22Rv1 (cell line): Measurements from ENCODE around the gene MAP3K7CL.

ENCODE experiments used
- H3K27ac ChIP-seq: fragments of 450-650 bp; 2 replicates; pipeline ENCODE4 v1.5.1; 2017
- ZFX ChIP-seq: fragments of 450-650 bp; IDR thresholded peaks from 2 replicates; pipeline ENCODE4 v1.6.1; 2017; ENCODE audit warnings: antibody characterized with exemption, borderline replicate concordance
- TF ChIP-seq, protein P1 (sequence below): fragments of 450-650 bp; IDR thresholded peaks from 2 replicates; pipeline ENCODE4 v1.5.1; 2017; ENCODE audit warnings: mild to moderate bottlenecking

Gene MAP3K7CL

DNA sequence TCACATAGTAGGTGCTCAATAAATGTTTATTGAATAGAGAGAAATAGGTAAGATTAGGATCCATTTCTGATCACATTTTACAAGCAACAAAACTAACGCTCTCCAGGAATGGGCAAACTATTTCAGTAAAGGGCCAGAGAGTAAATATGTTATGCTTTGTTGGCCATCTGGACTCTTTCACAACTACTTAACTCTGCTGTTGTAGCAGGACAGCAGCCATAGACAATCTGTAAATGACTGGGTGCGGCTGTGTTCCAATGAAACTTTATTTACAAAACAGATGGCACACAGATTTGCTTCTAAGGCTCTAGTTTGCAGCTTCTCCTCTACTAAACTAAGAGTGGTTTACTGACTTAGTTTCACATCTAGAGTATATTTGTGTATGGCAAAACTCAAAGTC, 85.3 kb downstream of the MAP3K7CL start:
- no peak overlapping the region for H3K27ac ChIP-seq
- TF ChIP-seq, protein P1, sequence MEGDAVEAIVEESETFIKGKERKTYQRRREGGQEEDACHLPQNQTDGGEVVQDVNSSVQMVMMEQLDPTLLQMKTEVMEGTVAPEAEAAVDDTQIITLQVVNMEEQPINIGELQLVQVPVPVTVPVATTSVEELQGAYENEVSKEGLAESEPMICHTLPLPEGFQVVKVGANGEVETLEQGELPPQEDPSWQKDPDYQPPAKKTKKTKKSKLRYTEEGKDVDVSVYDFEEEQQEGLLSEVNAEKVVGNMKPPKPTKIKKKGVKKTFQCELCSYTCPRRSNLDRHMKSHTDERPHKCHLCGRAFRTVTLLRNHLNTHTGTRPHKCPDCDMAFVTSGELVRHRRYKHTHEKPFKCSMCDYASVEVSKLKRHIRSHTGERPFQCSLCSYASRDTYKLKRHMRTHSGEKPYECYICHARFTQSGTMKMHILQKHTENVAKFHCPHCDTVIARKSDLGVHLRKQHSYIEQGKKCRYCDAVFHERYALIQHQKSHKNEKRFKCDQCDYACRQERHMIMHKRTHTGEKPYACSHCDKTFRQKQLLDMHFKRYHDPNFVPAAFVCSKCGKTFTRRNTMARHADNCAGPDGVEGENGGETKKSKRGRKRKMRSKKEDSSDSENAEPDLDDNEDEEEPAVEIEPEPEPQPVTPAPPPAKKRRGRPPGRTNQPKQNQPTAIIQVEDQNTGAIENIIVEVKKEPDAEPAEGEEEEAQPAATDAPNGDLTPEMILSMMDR = no peak
- TF ChIP-seq ZFX = no peak

DNA sequence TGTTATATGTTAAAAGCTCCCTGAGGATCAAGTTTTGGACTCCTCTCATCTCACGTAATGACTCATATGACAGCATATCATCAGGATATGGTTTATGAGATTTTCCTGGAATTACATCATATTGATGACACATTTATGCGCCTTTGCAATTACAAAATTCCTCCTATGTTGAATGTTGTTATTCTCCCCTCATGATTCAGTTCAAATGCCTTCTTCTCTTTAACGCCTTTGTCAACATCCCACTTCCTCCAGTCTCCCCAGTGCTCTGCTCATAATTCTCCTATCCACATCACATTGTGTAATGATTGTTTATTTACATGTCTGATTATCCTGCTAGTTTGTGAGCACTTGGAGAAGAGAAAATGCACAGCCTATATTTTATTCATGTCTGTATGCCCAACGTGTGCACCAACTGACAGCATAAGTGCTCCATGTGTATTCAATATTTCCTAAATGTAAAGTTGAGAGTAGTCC, 87.4 kb downstream of the MAP3K7CL start:
- no peak for TF ChIP-seq ZFX
- TF ChIP-seq, protein P1 = no peak
- H3K27ac ChIP-seq = peak overlapping the region; percentile 45; the same call in 1 of the 2 replicates

DNA sequence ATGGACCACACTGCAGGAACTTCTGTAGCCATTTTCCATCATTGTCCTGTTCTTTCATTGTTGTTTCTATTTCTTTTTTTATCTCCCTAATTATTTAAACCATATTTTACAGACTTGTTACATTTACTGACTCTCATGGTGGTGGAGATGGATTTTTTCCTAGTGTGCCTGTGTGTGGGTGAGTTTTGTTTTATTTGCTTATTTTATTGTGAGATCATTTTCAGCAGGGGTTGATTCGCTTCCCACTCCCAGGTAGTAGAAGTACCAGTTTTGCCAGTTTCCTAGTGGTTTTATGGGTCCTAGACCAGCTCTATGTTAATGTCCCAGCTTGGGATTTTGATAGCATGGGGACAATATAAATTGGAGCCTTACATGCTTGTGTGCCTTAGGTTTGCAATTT, 88.3 kb downstream of the MAP3K7CL start:
- no peak for TF ChIP-seq ZFX
- TF ChIP-seq, protein P1 = no peak
- H3K27ac ChIP-seq = peak overlapping the region; percentile 45

DNA sequence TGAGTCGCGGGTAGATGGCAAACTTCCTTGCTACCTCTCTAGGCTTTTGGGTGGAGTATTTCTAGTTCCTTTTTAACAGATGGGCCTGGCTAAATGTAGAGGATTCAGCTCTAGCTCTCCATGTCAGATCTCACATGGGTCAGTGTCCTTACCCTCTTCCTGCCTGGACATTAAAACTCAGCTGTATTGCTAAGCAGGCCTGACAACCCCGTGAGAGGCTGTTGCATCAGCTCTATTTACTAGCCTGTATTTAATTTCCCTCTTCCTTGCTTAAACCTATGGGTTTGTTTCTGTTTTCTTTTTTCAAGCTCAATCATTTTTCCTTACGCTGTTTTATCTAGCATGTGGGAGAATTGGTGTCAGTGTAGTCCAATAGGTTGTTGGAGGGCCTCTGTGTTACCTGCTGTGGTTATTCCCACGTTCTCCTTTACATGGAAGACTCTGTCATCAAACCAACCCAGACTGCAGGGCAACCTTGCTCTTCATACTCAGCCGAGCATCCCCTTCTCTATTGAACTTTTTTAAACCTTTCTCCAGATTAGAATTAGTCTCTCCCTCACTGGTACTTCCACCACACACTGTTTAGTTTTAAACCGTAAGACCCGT, 88.8 kb downstream of the MAP3K7CL start:
- peak overlapping the region; percentile 45 for H3K27ac ChIP-seq
- TF ChIP-seq, protein P1 = no peak
- no peak for TF ChIP-seq ZFX

DNA sequence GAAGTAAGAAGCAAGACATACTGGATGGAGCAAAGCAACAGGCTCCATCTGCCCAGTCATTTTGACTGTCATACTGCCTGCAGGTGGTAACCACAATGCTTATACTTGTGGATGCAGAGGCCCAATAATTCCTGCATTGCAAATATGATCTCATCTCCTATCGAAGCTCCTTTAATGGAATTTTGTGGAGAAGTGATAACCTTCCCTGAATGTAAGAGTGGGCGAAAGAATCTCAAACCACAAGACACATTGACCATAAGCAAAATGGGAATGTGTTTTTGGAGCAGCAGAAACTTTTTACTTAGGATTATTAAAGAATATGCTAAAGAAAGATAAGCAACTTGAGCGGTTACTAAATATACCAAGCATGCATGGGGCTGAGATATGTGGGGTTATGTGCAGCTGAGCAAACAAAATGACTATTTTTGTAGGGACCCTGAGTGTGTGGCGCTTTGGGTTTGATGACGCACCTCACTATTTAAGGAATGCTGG, 90.9 kb downstream of the MAP3K7CL start:
- no peak overlapping the region for H3K27ac ChIP-seq
- TF ChIP-seq, protein P1 = no peak
- no peak for TF ChIP-seq ZFX

DNA sequence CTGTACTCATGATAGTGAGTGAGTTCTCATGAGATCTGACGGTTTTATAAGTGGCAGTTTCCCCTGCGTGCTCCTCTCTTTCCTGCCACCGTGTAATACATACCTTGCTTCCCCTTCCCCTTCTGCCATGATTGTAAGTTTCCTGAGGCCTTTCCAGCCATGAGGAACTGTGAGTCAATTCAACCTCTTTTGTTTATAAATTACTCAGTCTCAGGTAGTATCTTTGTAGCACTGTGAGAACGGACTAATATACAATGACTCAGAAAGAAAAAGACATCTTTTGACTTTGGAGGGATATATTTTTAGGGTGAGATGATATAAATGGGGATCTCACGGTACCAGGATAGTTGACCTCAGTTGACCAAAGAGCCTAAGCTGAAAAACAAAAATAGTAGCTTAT, 93.6 kb downstream of the MAP3K7CL start:
- no peak overlapping the region for H3K27ac ChIP-seq
- TF ChIP-seq, protein P1 = no peak
